Neuron (in vitro differentiated cells): ENCODE results near the gene ZFAND3.

Experiments used
- H2AFZ ChIP-seq: one replicate; pipeline ENCODE4 v1.6.1; 2013; ENCODE audit warnings: low read depth, mild to moderate bottlenecking, inconsistent platforms, low read length, moderate library complexity
- H3K27me3 ChIP-seq: one replicate; pipeline ENCODE4 v1.6.1; 2013; ENCODE audit warnings: low read length; ENCODE audit not compliant: insufficient read depth
- H3K36me3 ChIP-seq: one replicate; pipeline ENCODE4 v1.6.1; 2013; ENCODE audit warnings: low read length; ENCODE audit not compliant: insufficient read depth
- H3K4me1 ChIP-seq: one replicate; pipeline ENCODE4 v1.6.1; 2013; ENCODE audit warnings: low read length; ENCODE audit not compliant: insufficient read depth
- H3K4me3 ChIP-seq: 2 replicates; pipeline ENCODE4 v1.5.1; 2013; ENCODE audit warnings: mild to moderate bottlenecking, low read length, moderate library complexity
- H3K9me3 ChIP-seq: one replicate; pipeline ENCODE4 v1.6.1; 2013; ENCODE audit warnings: low read length

Gene ZFAND3

DNA sequence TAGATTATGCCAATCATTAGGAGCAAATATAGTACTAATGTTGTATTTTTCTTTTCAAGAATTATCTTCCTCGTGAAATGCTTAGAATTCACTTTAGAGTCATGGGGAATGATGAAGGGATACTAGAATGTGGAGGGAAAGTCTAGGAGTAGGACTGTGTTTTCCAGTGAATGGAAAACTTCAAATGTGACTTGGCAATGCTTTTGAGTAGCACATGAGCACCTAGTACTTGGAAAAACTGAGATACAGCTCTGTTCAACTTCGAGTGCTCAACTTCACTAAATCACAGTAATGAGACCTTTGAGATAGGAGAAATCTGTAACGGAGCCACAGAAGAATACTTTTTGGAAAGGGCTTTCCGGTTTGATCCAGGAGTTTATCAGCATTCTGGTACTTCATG is 272.9 kb downstream of the ZFAND3 start:
- Histone ChIP-seq H3K4me3 (no peak overlapping the region), H3K9me3 (no peaks in the 10 kb centered on the region), H3K4me1 (peaks cover 10% of the 10 kb centered on the region), H3K36me3 (no peaks in the 10 kb centered on the region), H2AFZ (no peak overlapping the region), H3K27me3 (no peaks in the 10 kb centered on the region)

DNA sequence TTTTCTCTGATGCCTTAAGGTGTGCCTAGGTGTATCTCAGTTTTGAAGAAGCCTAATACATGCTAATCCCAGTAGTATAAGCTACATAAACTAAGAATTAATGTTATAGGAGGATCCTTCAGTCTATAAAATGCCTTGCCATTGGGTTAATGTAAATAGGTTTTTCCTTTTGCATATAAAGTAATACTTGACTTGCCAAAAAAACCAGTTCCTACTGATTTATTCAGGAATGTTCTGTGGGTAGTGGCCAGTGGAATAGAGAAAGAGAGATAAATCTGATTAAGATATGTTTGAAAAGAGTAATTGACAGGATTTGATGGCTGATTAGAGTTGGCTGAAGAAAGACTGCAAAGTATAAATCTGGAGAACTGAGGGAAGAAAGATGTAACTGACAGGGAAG is 273.4 kb downstream of the ZFAND3 start:
- Histone ChIP-seq H3K27me3 (no peaks in the 10 kb centered on the region), H3K4me3 (no peak overlapping the region), H3K36me3 (no peaks in the 10 kb centered on the region), H2AFZ (no peak overlapping the region), H3K4me1 (peaks cover 10% of the 10 kb centered on the region), H3K9me3 (no peaks in the 10 kb centered on the region)

DNA sequence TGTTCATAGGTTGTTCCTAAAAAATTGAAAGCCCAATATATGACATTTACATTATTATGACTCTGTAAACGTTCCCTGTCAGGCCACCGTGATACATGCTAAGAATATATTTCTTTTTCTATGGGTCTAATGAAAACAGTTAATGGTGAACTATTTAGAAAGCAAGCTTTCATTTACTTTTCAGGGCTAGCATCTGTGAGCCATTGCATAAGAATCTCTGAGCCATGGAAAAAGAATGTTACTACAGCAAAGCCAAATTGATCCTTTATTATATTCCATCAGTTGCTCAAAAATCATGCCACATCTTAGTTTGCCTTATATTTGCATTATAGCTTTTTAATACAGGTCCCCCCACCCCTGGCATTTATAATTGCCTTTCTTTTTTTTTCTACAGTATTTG is 275.5 kb downstream of the ZFAND3 start:
- Histone ChIP-seq H3K4me3 (no peak overlapping the region), H2AFZ (no peak overlapping the region), H3K9me3 (no peaks in the 10 kb centered on the region), H3K4me1 (peaks cover 10% of the 10 kb centered on the region), H3K27me3 (no peaks in the 10 kb centered on the region), H3K36me3 (no peaks in the 10 kb centered on the region)

DNA sequence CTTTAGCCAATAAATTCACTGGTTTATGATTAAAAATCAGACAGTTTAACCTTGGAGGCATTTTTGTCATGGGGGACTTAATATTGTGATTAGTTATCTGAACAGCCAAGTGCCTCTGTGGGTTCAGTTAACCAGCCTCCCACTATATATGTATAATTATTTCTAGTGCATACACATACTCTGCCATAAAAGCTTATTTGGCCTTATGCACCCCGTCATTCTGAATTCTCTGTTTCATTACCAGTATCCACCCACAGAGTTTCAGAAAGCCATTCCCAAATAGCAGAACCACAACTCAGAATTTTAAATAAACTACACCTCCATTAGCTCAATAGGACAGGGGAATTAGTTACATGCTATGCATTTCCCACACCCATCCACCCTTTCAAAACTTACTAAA is 279.7 kb downstream of the ZFAND3 start:
- Histone ChIP-seq H3K4me3 (no peak overlapping the region), H3K9me3 (no peaks in the 10 kb centered on the region), H3K4me1 (no peaks in the 10 kb centered on the region), H2AFZ (no peak overlapping the region), H3K27me3 (no peaks in the 10 kb centered on the region), H3K36me3 (peaks cover 4% of the 10 kb centered on the region)

DNA sequence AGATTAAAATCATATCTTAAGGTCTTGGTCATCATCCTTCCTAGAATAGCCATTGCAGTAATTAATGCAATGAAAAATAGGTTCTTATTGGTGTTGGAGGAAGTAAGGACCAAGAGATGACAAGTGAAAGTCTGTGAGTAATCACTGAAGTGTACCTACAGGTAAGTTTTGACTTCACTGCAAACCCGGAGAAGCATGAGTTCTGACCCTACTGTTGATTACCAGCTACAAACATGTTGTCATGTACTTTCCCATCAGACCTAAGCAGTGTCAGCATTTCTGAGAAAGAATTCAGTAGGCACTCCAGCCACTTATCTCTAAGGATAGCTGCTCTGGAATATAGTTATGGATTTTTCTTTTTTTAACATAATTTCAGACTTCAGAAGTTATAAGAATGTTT is 280.9 kb downstream of the ZFAND3 start:
- H2AFZ ChIP-seq = no peak overlapping the region
- no peaks in the 10 kb centered on the region for H3K27me3 ChIP-seq
- no peaks in the 10 kb centered on the region for H3K4me1 ChIP-seq
- peaks cover 4% of the 10 kb centered on the region for H3K36me3 ChIP-seq
- H3K4me3 ChIP-seq = no peak overlapping the region
- no peaks in the 10 kb centered on the region for H3K9me3 ChIP-seq

DNA sequence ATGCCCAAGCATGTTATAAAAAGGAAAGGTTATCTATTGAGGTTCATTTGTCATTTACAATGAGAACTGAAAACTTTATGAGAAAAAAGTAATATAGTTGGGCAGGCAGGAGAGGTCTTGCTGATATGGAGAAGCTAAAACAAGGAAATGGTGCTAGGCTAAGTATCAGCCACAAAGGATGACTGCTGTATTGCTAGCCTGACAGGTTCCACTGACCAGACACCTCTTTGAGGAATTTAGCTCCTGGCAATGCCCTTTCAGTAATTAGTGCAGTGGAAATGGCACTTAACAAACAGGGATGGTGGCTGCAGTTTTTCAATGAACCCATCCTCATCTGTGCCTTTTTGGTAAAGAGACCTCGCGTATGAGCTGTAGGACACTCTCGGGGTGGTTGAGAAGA is 284.4 kb downstream of the ZFAND3 start:
- no peaks in the 10 kb centered on the region for H3K27me3 ChIP-seq

DNA sequence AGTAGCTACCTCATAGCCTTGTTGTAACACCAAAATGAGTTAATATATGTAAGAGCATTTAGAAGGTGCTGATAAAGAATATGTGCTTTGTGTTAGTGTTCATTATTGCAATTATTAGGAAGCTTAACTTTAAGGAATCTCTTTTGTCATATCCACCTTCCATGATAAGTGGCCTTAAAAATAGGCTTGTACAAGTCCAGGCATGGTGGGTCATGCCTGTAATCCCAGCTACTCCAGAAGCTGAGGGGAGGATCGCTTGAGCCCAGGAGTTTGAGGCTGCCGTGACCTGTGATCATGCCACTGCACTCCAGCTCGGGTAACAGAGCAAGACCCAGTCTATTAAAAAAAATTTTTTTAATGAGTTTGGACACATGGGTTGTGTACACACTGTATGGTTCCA is 285.5 kb downstream of the ZFAND3 start:
- Histone ChIP-seq H3K27me3 (no peaks in the 10 kb centered on the region), H3K4me3 (no peak overlapping the region), H3K36me3 (peaks cover 7% of the 10 kb centered on the region), H3K9me3 (no peaks in the 10 kb centered on the region), H3K4me1 (no peaks in the 10 kb centered on the region), H2AFZ (no peak overlapping the region)

More for the DNA sequence above, 284.4 kb downstream of the ZFAND3 start:
- no peak overlapping the region for H2AFZ ChIP-seq
- no peak overlapping the region for H3K4me3 ChIP-seq
- peaks cover 7% of the 10 kb centered on the region for H3K36me3 ChIP-seq
- no peaks in the 10 kb centered on the region for H3K4me1 ChIP-seq
- H3K9me3 ChIP-seq = no peaks in the 10 kb centered on the region

DNA sequence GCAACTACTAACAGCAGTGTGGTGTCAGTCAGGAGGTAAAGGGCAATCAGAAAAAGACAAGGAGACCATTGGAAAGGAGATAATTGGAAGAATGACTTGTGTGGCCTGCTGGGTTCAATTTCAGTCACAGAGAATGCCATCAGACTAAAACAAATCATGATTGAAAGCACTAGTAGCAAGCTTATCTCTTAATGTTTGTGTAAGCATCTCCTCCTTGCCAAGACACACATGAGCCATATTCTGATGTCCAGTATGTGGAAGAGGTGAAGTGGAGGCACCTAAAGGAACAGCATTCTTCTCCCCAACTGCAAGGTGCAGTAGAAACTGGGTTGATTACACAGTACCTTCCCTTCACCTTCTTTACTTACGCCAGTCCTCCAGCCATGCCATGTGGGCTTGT is 287.5 kb downstream of the ZFAND3 start:
- Histone ChIP-seq H3K27me3 (no peaks in the 10 kb centered on the region), H3K36me3 (peaks cover 3% of the 10 kb centered on the region), H3K4me1 (peaks cover 13% of the 10 kb centered on the region)

DNA sequence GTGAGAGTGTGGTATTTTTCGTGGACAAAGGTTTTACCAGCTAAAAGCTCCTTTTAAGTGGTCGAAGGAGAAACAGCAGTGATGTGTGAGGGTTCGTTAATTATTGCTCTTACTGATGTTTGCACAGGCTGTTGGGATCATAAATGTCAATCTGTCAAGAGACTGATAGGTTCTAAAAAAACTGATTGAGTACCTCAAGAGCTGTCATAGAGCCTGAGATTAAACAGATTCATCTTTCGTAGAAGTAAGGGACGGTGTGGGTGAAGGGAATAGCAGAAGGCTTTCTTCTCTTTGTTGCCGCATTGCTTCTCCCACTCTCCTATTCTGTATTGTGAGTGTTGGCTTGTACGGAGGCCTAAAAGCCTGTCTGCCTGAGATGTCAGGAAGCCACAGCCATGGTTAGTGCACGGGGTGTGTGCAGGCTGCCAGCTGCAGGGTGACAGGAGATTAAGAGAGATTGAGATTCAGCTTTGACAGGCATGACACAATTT is 291.0 kb downstream of the ZFAND3 start:
- Histone ChIP-seq H3K4me3 (no peak overlapping the region), H3K36me3 (peaks cover 3% of the 10 kb centered on the region), H3K4me1 (peaks cover 13% of the 10 kb centered on the region)

More for the DNA sequence above, 287.5 kb downstream of the ZFAND3 start:
- H2AFZ ChIP-seq = no peak overlapping the region
- H3K4me3 ChIP-seq = no peak overlapping the region
- no peaks in the 10 kb centered on the region for H3K9me3 ChIP-seq

DNA sequence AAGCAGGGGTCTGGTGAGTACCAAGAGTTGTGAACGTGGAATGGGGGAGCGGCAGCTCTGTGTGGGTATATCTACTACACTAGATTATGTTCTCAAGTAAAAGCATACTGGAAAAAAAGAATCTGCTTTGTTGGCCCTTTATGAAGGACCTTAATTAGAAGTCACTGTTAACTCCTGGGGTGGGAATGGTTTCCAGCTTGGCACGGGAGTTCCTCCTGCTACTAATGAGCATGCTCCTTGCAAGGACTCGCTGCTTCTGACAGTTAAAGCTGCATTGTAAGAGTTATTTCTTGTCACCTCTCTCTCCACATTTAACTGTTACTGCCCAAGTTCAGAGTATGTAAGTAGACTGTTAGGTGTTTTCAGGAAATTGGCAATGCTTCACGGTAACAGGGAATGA is 292.7 kb downstream of the ZFAND3 start:
- H2AFZ ChIP-seq = no peak overlapping the region
- no peaks in the 10 kb centered on the region for H3K27me3 ChIP-seq
- H3K4me3 ChIP-seq = no peak overlapping the region
- peaks cover 3% of the 10 kb centered on the region for H3K36me3 ChIP-seq
- H3K4me1 ChIP-seq = peaks cover 13% of the 10 kb centered on the region
- no peaks in the 10 kb centered on the region for H3K9me3 ChIP-seq

More for the DNA sequence above, 291.0 kb downstream of the ZFAND3 start:
- no peaks in the 10 kb centered on the region for H3K27me3 ChIP-seq
- no peak overlapping the region for H2AFZ ChIP-seq
- no peaks in the 10 kb centered on the region for H3K9me3 ChIP-seq

DNA sequence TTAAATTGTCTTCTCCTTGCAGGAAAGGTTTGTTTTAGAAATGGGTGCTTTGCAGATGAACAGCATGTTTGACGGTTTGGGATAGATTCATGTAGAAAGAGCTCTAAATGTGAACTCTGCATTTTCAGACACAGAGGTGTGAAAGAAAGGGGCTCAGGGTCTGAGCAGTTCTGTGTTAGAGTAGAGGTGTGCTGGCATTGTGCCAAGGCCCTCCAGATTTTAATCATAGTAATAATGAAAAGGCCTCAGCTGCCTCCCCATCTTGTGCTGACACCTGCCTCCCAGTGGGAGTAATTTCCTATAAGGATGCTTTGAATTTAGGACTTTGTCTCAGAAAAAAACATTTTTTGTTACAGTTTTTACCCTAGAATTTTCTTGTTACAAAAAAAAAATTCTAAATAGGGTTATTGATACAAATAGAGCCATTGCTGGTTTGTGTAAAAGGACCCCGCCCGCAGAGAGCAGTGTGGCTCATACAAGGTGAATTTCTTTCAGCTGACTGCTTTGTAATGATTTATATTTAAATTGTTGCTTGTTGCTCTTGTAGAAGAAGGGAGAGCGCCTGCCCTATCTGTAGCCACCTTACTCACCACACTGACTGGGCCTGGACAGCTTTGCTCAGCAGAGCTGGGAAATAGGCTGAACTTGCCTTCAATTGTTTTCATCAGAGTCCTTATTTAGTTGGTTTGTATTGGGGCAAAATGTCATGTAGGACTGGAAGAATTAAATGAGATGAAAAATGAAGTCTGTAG is 294.5 kb downstream of the ZFAND3 start:
- Histone ChIP-seq H3K4me1 (peaks cover 13% of the 10 kb centered on the region), H3K27me3 (no peaks in the 10 kb centered on the region), H2AFZ (no peak overlapping the region), H3K9me3 (no peaks in the 10 kb centered on the region), H3K4me3 (no peak overlapping the region), H3K36me3 (peaks cover 5% of the 10 kb centered on the region)

DNA sequence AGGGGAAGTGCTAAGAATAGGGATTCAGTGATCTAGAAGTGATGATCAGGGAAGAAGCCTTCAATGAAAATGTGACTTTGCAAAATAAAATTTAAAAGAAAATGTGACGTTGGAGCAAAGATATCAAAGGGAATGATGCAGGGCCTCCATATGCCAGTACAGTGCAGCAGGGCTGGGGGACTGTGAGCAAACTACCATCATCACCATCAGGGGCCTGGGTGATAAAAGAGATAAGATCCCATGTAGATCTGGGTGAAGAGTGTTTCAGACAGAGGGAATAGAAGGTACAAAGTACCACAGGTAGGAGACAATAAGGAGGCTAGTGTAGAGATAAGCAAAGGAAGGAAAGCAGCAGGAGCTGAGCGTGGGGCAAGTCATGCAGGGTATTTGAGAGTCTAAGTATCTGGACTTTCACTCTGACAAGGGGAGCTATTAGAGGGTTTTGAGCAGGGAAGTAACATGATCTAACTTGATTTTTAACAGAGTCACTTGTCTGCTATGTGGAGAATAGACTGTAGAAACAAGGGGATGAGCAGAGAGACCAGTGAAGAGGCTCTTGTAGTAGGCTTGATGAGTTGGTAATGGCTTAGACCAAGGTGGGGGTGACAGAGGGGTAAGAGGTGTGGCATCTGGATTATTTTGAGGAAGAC is 295.6 kb downstream of the ZFAND3 start:
- Histone ChIP-seq H3K27me3 (no peaks in the 10 kb centered on the region), H3K4me1 (peaks cover 13% of the 10 kb centered on the region), H2AFZ (no peak overlapping the region), H3K4me3 (no peak overlapping the region), H3K9me3 (no peaks in the 10 kb centered on the region), H3K36me3 (peaks cover 5% of the 10 kb centered on the region)

DNA sequence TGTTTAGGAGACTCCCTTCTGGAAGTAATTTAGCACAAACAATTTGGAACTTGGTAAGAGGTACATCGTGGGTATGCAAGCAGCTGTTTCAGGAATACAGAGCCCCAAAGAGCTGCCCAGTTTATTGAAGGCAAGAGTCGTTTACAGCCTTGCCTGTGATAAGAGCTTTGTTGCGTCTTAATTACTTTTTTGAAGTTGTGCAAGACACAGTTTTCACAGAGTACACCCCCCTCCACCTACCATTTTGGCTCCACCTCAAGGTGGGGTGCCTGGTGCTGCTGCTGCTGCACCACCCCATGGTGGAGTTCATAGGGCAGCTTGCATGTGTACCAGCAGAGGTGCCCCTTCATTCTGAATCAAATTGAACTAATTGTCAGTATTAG is 296.1 kb downstream of the ZFAND3 start:
- H3K4me3 ChIP-seq = no peak overlapping the region

More for the DNA sequence above, 296.1 kb downstream of the ZFAND3 start:
- Histone ChIP-seq H3K27me3 (no peaks in the 10 kb centered on the region), H3K4me1 (peaks cover 7% of the 10 kb centered on the region), H2AFZ (no peak overlapping the region), H3K9me3 (no peaks in the 10 kb centered on the region), H3K36me3 (peaks cover 5% of the 10 kb centered on the region)
